Activated T-helper 2 cell treated with anti-CD3 and anti-CD28 coated beads, Interferon-gamma antibody, Interleukin-2, Interleukin-4, amounts not matched to agents 10 μg/mL and 5 μg/mL and 100 μg/mL, durations not matched to agents 14 hours and 24 hours and 36 hours (primary cell): ENCODE data around the gene PSMA8. TPM values are rescaled to one million over a fixed set of nuclear protein-coding genes. Genes with fewer than 3 reads are reported as not detected.

Experiments
- DNase-seq: peaks from one replicate; pipeline ENCODE4 v3.0.0; 2021; ENCODE audit warnings: low spot score
- H3K27ac Mint-ChIP-seq: one replicate; pipeline ENCODE4 v1.8.0; 2021; ENCODE audit warnings: mixed read lengths
- H3K27me3 Mint-ChIP-seq: one replicate; pipeline ENCODE4 v1.8.0; 2021; ENCODE audit warnings: low read depth, mixed read lengths
- H3K36me3 Mint-ChIP-seq: one replicate; pipeline ENCODE4 v1.8.0; 2021; ENCODE audit warnings: low read depth, mixed read lengths
- H3K4me1 Mint-ChIP-seq: one replicate; pipeline ENCODE4 v1.8.0; 2021; ENCODE audit warnings: low read depth, mixed read lengths
- H3K4me3 Mint-ChIP-seq: one replicate; pipeline ENCODE4 v1.8.0; 2021; ENCODE audit warnings: low read depth, mild to moderate bottlenecking, moderate library complexity, mixed read lengths
- H3K9me3 Mint-ChIP-seq: one replicate; pipeline ENCODE4 v1.8.0; 2021; ENCODE audit warnings: mixed read lengths
- intact Hi-C: fragments of 100-400 bp; cut with micrococcal nuclease; formaldehyde crosslinking; loops from one replicate; pipeline ENCODE4 v1.15.1; 2023
- total RNA-seq: library from RNA; stranded (reverse); gene quantifications from 2 replicates; pipeline ENCODE4 v1.2.3, GENCODE V29; 2022

PSMA8 gene
- total RNA-seq = 1.2 and 1.4 TPM in 2 replicates

DNA sequence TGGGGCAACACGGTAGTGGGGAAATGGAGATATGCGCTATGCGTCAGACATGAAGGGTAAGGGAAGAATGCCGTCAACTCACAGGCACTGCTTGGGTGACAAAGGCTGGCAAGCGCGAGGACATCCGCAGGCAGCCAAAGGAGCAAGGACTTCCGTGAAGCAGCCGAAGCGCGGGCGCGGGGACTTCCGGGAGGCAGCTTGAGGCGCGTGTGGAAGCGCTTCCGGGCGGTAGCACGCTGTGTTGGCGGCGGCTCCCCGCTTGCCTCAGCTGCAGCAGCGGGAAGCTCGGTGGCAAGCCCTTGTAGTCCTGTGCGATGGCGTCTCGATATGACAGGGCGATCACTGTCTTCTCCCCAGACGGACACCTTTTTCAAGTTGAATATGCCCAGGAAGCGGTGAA, at the start of gene PSMA8:
Gene PSMA8 (plus strand): TSS at position 218 of the 400 bp plus-strand sequence. CDS start 97 bp downstream, at position 315.
- Mint-ChIP-seq H3K9me3 (no peaks in the 10 kb centered on the region), H3K4me3 (peak within 1 kb of the TSS; percentile 77), H3K36me3 (no peaks in the 10 kb centered on the region), H3K27ac (peak within 1 kb of the TSS; percentile 81), H3K27me3 (peaks cover 4% of the 10 kb centered on the region), H3K4me1 (no peaks in the 10 kb centered on the region)
- intact Hi-C loops = no loop called here
- peak; percentile 50 for DNase-seq

GRCh38 chr18:26085056-26085455, 48.6 kb upstream of the PSMA8 start:
- Mint-ChIP-seq H3K9me3 (no peaks in the 10 kb centered on the region), H3K36me3 (peaks cover 74% of the 10 kb centered on the region), H3K27me3 (no peaks in the 10 kb centered on the region), H3K4me3 (no peak overlapping the region), H3K27ac (no peak overlapping the region), H3K4me1 (peaks cover 29% of the 10 kb centered on the region)
- intact Hi-C loops = no loop called here
- no peak for DNase-seq

- H3K27ac Mint-ChIP-seq = no peak overlapping the region
Observed at GRCh38 chr18:26086959-26087358, 46.7 kb upstream of the PSMA8 start.

GRCh38 chr18:26088487-26088886, 45.2 kb upstream of the PSMA8 start:
- H3K4me3 Mint-ChIP-seq = peak overlapping the region; percentile 89
- no peaks in the 10 kb centered on the region for H3K9me3 Mint-ChIP-seq
- peaks cover 33% of the 10 kb centered on the region for H3K4me1 Mint-ChIP-seq
- intact Hi-C loops = no loop called here
- H3K27ac Mint-ChIP-seq = no peak overlapping the region
- H3K36me3 Mint-ChIP-seq = peaks cover 45% of the 10 kb centered on the region
- H3K27me3 Mint-ChIP-seq = peaks cover 2% of the 10 kb centered on the region
- no peak for DNase-seq

More at GRCh38 chr18:26086959-26087358, 46.7 kb upstream of the PSMA8 start:
- DNase-seq = no peak
- intact Hi-C loops = no loop called here
- Mint-ChIP-seq H3K27me3 (no peaks in the 10 kb centered on the region), H3K4me3 (no peak overlapping the region), H3K9me3 (no peaks in the 10 kb centered on the region), H3K4me1 (peaks cover 31% of the 10 kb centered on the region), H3K36me3 (peaks cover 59% of the 10 kb centered on the region)

DNA sequence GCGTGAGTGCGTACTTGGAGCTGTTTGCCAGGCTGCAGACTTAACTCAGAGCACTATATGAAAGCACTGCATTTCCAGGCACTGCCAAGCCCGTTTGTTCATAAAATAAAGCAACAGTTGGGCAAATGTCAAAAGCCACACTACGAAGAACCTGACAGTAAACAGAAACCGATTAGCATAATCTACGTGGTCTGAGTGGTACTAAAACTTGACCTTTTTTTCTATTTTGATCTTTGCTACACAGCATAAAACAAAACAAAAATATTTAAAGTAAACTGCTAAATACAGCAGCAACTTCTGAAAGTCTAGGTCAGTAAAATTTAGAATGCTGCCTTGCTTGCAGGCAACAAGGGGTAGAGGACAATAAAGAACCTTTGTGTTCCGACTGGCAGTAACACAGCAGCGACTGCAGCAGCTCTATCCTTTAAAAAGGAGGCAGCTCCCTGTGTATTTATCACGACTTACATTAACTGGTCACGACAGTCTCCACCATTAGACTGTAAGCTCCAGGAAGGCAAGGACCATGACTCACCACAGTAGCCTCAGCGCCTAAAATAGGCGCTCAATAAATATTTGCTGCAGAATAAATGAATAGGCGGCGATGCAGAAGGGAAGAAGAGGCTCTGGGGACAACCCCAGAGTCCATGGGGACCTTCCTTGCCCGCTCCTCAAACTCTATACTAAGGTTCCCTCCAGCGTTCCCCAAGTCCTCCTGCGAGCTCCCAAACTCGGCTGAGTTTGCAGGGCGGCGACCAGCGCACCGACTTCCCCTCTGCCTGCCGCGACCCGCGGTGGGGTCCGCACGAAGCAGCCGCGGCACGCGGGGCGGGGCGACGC, 44.2 kb upstream of the PSMA8 start:
- peak overlapping the region; percentile 89 for H3K4me3 Mint-ChIP-seq

GRCh38 chr18:26090130-26091046, 43.3 kb upstream of the PSMA8 start, which contains the start of gene SS18:
TSS of gene SS18 (minus strand) at chr18:26090613. CDS start at chr18:26090569, 44 bp downstream.
- H3K4me3 Mint-ChIP-seq = peak within 1 kb of the TSS; percentile 89

More for the DNA sequence above, 44.2 kb upstream of the PSMA8 start:
- no peaks in the 10 kb centered on the region for H3K9me3 Mint-ChIP-seq
- intact Hi-C loops = loop anchor here (2.0 to 10.0 kb wide), 3 partner anchors 103 to 455 kb away; partner anchors contain the start of gene KCTD1
- peak overlapping the region; percentile 97 for H3K27ac Mint-ChIP-seq
- DNase-seq = no peak
- peaks cover 36% of the 10 kb centered on the region for H3K36me3 Mint-ChIP-seq
- peaks cover 2% of the 10 kb centered on the region for H3K27me3 Mint-ChIP-seq
- peaks cover 26% of the 10 kb centered on the region for H3K4me1 Mint-ChIP-seq

DNA sequence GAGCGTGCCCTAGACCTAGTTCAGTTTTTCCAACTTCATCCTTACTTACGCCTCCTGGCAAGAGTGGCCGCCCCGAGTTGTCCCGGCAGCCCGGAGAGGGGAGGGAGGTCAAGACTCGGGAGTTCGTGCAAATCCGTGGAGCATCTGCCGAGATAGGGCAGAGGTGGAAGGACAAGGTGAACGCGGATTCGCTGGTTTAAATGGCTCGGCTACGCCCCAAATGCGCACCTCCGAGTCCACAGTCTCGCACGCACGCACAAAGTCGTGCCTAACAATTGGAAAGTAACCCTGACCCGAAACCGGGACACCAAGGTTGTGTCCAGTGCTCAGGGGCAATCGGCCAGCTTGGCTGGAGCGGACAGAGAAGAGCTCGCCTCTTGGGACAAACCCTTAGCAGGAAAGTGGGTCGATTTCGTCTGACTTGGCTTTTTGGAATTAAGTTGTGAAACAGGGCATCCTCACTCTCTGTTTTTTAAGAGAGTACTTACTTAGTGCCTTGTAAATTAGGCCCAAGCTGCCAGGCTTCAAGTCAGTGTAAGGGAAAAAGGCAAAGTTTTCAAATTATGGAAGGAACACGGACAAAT, 42.5 kb upstream of the PSMA8 start:
- no peak for DNase-seq
- Mint-ChIP-seq H3K4me3 (peak overlapping the region; percentile 89), H3K4me1 (peaks cover 26% of the 10 kb centered on the region), H3K27ac (peak overlapping the region; percentile 97), H3K9me3 (no peaks in the 10 kb centered on the region), H3K36me3 (peaks cover 22% of the 10 kb centered on the region), H3K27me3 (peaks cover 2% of the 10 kb centered on the region)
- intact Hi-C loops = loop anchor here (2.0 to 10.0 kb wide), 3 partner anchors 101 to 454 kb away; partner anchors contain the start of gene KCTD1

More at GRCh38 chr18:26090130-26091046, 43.3 kb upstream of the PSMA8 start, which contains the start of gene SS18:
- Mint-ChIP-seq H3K4me1 (peaks cover 26% of the 10 kb centered on the region), H3K27ac (peak within 1 kb of the TSS; percentile 97), H3K36me3 (peaks cover 28% of the 10 kb centered on the region), H3K27me3 (peaks cover 2% of the 10 kb centered on the region), H3K9me3 (no peaks in the 10 kb centered on the region)
- intact Hi-C loops = loop anchor here (2.0 to 10.0 kb wide), 3 partner anchors 102 to 454 kb away; partner anchors contain the start of gene KCTD1
- peak; percentile 88 for DNase-seq

DNA sequence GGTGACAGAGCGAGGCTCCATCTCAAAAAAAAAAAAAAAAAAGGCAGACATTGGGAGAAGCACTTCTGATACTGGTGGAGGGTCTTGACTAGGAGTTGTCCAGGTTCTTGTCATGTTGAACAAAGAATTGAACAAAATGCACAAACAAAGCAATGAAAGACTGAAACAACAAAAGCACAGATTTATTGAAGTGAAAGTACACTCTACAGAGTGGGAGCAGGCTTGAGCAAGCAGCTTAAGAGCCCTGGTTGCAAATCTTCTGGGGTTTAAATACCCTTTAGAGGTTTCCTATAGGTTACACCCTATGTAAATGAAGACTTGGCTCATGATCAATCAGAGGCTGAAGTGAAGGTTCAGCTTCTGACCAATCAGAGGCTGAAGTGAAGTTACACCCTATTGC, 36.8 kb upstream of the PSMA8 start:
- intact Hi-C loops = loop anchor here (10.0 kb wide), 1 partner anchor 448 kb away; the partner anchor contains the start of gene KCTD1
- no peak for DNase-seq
- no peak overlapping the region for H3K27ac Mint-ChIP-seq
- no peak overlapping the region for H3K4me3 Mint-ChIP-seq
- H3K27me3 Mint-ChIP-seq = peaks cover 15% of the 10 kb centered on the region
- peaks cover 4% of the 10 kb centered on the region for H3K9me3 Mint-ChIP-seq
- peaks cover 3% of the 10 kb centered on the region for H3K36me3 Mint-ChIP-seq
- peaks cover 4% of the 10 kb centered on the region for H3K4me1 Mint-ChIP-seq

DNA sequence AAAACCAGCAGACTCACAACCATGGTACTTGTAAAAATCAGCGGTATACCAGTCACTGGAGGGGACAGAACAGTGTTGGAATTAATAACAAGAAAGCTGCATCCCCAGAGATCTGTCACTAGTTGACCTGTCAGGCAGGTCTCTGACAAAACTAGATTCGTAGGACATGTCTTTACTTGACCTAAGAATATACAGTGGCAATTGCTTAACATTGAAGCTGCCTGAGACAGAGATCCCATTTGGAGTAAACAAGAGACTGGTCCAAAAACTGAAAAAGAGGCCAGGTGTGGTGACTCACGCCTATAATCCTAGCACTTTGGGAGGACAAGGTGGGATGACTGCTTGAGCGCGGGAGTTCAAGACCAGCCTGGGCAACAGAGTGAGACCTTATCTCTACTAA, 36.1 kb upstream of the PSMA8 start:
- peaks cover 16% of the 10 kb centered on the region for H3K27me3 Mint-ChIP-seq
- peaks cover 4% of the 10 kb centered on the region for H3K9me3 Mint-ChIP-seq
- intact Hi-C loops = loop anchor here (10.0 kb wide), 1 partner anchor 447 kb away; the partner anchor contains the start of gene KCTD1
- H3K27ac Mint-ChIP-seq = no peak overlapping the region
- DNase-seq = no peak
- H3K4me3 Mint-ChIP-seq = no peak overlapping the region
- peaks cover 2% of the 10 kb centered on the region for H3K4me1 Mint-ChIP-seq
- H3K36me3 Mint-ChIP-seq = peaks cover 3% of the 10 kb centered on the region

- H3K4me1 Mint-ChIP-seq = peaks cover 2% of the 10 kb centered on the region
- H3K9me3 Mint-ChIP-seq = no peaks in the 10 kb centered on the region
- H3K4me3 Mint-ChIP-seq = no peak overlapping the region
- H3K27me3 Mint-ChIP-seq = peaks cover 14% of the 10 kb centered on the region
- DNase-seq = no peak
- H3K27ac Mint-ChIP-seq = no peak overlapping the region
- intact Hi-C loops = no loop called here
- H3K36me3 Mint-ChIP-seq = no peaks in the 10 kb centered on the region
Observed at GRCh38 chr18:26103579-26103978, 30.1 kb upstream of the PSMA8 start.

- Mint-ChIP-seq H3K27ac (no peak overlapping the region), H3K36me3 (no peaks in the 10 kb centered on the region), H3K9me3 (no peaks in the 10 kb centered on the region), H3K4me3 (no peak overlapping the region), H3K27me3 (peaks cover 14% of the 10 kb centered on the region), H3K4me1 (peaks cover 2% of the 10 kb centered on the region)
- DNase-seq = no peak
- intact Hi-C loops = no loop called here
Observed at GRCh38 chr18:26104035-26104434, 29.6 kb upstream of the PSMA8 start.

- no peaks in the 10 kb centered on the region for H3K36me3 Mint-ChIP-seq
Observed at GRCh38 chr18:26119246-26119645, 14.4 kb upstream of the PSMA8 start.

More at GRCh38 chr18:26119246-26119645, 14.4 kb upstream of the PSMA8 start:
- intact Hi-C loops = no loop called here
- no peak overlapping the region for H3K4me3 Mint-ChIP-seq
- no peak overlapping the region for H3K27ac Mint-ChIP-seq
- peaks cover 12% of the 10 kb centered on the region for H3K9me3 Mint-ChIP-seq
- peaks cover 2% of the 10 kb centered on the region for H3K27me3 Mint-ChIP-seq
- DNase-seq = no peak
- no peaks in the 10 kb centered on the region for H3K4me1 Mint-ChIP-seq
